GM10266 (cell line): Measurements from ENCODE around the gene CDA.

ENCODE experiments used
- DNase-seq: peaks from one replicate; pipeline ENCODE4 v3.0.0; 2012; ENCODE audit errors: extremely low spot score
- CTCF ChIP-seq: IDR thresholded peaks from 2 replicates; pipeline ENCODE4 v1.5.1; 2012; ENCODE audit warnings: mild to moderate bottlenecking, low read depth; ENCODE audit not compliant: control insufficient read depth, insufficient read depth; ENCODE audit errors: missing control alignments

Gene CDA

DNA sequence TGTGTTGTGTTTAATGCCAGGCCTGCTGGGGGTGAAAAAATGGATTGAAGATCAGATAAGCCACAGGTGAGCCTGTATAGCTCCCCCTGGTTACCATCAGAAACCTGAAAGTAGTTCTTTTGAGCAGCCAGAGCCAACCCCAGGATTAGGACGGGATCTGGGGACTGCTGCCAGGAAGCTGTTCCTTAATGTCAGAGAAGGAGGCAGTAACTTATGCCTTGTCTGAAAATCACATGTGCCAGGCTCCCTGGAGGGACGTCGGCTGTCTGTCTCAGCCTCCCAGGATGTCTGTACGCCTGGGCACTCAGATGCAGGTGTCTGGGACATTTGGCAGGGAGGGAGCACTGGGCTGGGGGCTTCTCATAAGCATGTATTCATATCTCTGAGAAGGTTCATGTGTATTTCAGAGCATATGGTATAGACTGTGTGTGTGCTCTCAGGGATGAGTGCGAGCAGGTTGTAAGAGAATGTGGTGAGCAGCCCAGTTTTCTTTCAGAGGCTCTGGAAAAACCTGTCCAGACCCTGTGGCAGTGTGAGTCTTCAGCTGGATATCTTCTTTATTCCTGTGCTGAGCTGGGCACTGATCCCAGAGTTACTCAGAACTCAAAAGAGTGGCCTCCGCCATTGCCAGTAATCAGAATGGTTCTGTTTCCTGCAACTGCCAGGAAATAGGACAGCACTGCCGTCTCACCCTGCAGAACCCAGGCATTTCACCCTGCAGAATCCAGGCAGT, 33.7 kb upstream of the CDA start:
- TF ChIP-seq CTCF = no peak
- DNase-seq = no peak

GRCh38 chr1:20555758-20556120, 33.2 kb upstream of the CDA start:
- no peak for DNase-seq
- TF ChIP-seq CTCF = no peak

DNA sequence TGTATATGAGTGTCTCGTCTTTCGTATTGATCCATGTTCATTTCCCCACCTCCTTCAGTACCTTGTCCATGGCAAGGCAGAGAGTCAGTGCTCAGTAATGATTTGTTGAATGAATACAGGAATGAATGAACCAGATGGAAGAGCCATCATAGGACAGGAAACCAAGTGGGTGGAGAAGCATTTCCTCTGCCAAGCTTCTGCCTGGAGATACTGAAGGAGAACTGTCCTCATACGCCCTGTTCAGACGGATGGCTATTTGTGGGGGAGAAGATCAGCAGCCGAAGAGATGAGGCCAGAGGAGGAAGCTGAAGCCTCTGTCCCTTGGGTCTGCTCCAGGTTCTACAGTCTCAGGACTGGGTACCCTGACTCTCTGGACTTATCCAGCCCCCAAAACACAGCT, 30.7 kb upstream of the CDA start:
- no peak for DNase-seq
- TF ChIP-seq CTCF = no peak

GRCh38 chr1:20560966-20561365, 27.9 kb upstream of the CDA start:
- no peak for DNase-seq
- no peak for TF ChIP-seq CTCF

GRCh38 chr1:20565234-20565633, 23.7 kb upstream of the CDA start:
- TF ChIP-seq CTCF = no peak
- no peak for DNase-seq

GRCh38 chr1:20569523-20570098, 19.3 kb upstream of the CDA start:
- DNase-seq = no peak
- no peak for TF ChIP-seq CTCF

GRCh38 chr1:20571427-20571826, 17.5 kb upstream of the CDA start:
- no peak for TF ChIP-seq CTCF
- no peak for DNase-seq
